ENCODE results near the gene LHPP. TPM values are rescaled to one million over a fixed set of nuclear protein-coding genes. Genes with fewer than 3 reads are reported as not detected.

Gene LHPP
- total and polyA plus RNA-seq, 10 of the 15 experiments (the other 5 are each of a cell fraction or from before 2014, with no cell fraction given), result 0.79 to 9.8 (median 6.7) TPM

GRCh38 chr10:124551097-124551496 is 89.5 kb downstream of the LHPP start (continued):
- TF ChIP-seq PML (IDR thresholded peaks at IDR 0.05; ENCODE audit: low read length) (no peak), CHD1 (IDR thresholded peaks at IDR 0.05; ENCODE audit: low read depth, low read length) (no peak), ZBED1 (IDR thresholded peaks at IDR 0.05; ENCODE audit: borderline replicate concordance) (no peak), BMI1 (IDR thresholded peaks at IDR 0.05; ENCODE audit: borderline replicate concordance) (no peak), SUZ12 (IDR thresholded peaks at IDR 0.05; ENCODE audit: unreplicated experiment) (no peak)
- TF ChIP-seq, protein P1, sequence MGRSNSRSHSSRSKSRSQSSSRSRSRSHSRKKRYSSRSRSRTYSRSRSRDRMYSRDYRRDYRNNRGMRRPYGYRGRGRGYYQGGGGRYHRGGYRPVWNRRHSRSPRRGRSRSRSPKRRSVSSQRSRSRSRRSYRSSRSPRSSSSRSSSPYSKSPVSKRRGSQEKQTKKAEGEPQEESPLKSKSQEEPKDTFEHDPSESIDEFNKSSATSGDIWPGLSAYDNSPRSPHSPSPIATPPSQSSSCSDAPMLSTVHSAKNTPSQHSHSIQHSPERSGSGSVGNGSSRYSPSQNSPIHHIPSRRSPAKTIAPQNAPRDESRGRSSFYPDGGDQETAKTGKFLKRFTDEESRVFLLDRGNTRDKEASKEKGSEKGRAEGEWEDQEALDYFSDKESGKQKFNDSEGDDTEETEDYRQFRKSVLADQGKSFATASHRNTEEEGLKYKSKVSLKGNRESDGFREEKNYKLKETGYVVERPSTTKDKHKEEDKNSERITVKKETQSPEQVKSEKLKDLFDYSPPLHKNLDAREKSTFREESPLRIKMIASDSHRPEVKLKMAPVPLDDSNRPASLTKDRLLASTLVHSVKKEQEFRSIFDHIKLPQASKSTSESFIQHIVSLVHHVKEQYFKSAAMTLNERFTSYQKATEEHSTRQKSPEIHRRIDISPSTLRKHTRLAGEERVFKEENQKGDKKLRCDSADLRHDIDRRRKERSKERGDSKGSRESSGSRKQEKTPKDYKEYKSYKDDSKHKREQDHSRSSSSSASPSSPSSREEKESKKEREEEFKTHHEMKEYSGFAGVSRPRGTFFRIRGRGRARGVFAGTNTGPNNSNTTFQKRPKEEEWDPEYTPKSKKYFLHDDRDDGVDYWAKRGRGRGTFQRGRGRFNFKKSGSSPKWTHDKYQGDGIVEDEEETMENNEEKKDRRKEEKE (IDR thresholded peaks at IDR 0.05), result no peak

- H3K27me3 ChIP-seq (replicated peaks in 1 of 2; ENCODE audit: control insufficient read depth in 2 of 2, insufficient read depth in 2 of 2, low read length in 1 of 2), result no peaks in the 10 kb centered on the region
- intact Hi-C loops (cut with micrococcal nuclease; ENCODE audit: unreplicated experiment), result no loop called here
- H3K79me2 ChIP-seq (ENCODE audit: control insufficient read depth, insufficient read depth, low read length), result no peaks in the 10 kb centered on the region
- ATAC-seq (no peak), DNase-seq (ENCODE audit: low read depth, low spot score) (no peak), FAIRE-seq (no peak)
- no peak overlapping the region for H3K27ac ChIP-seq (ENCODE audit: control insufficient read depth, insufficient read depth)
- H3K36me3 ChIP-seq (ENCODE audit: control insufficient read depth in 2 of 2, insufficient read depth in 2 of 2, low read length in 1 of 2), result no peaks in the 10 kb centered on the region
- in situ Hi-C loops (cut with MboI), result no loop called here
- no peaks in the 10 kb centered on the region for H4K20me1 ChIP-seq (ENCODE audit: control insufficient read depth, insufficient read depth)
- BruUV-seq (replicated peaks), result no TSS peak
- RAD21 ChIA-PET (ENCODE audit: unreplicated experiment), result interaction anchor here (1.4 to 1.5 kb wide), 2 partner anchors 172 to 190 kb away, joined by 3 to 6 read pairs; no protein-coding TSS in a partner anchor
- no peak overlapping the region for H3K9ac ChIP-seq (ENCODE audit: control insufficient read depth, insufficient read depth, low read length)
- peaks cover 3% of the 10 kb centered on the region for H3K4me1 ChIP-seq (ENCODE audit: control insufficient read depth, insufficient read depth, low read length)
- H3K4me2 ChIP-seq (ENCODE audit: control insufficient read depth, insufficient read depth), result no peak overlapping the region
- 56% methylated on average over 11 of the region's 11 CpGs for WGBS (ENCODE audit: insufficient coverage, insufficient replicate concordance, low lambda C conversion rate, missing lambda C conversion rate)
- H2AFZ ChIP-seq (ENCODE audit: control insufficient read depth, low read depth, low read length), result no peak overlapping the region
- H3K4me3 ChIP-seq, result no peak overlapping the region
- POLR2A ChIA-PET, result no interaction called here
- H3K9me3 ChIP-seq (replicated peaks; ENCODE audit: control insufficient read depth, insufficient read depth, low read length), result no peaks in the 10 kb centered on the region
- SMC1A ChIA-PET (ENCODE audit: uncharacterized antibody, unreplicated experiment), result no interaction called here
- CTCF ChIA-PET, result no interaction called here
- TF ChIP-seq, protein P1 (IDR thresholded peaks at IDR 0.05), result no peak
- TF ChIP-seq SMC3 (IDR thresholded peaks at IDR 0.05; ENCODE audit: borderline replicate concordance, low read length) (no peak), ZNF24 (IDR thresholded peaks at IDR 0.05) (no peak), ZNF384 (IDR thresholded peaks at IDR 0.05; ENCODE audit: borderline replicate concordance, low read depth, low read length) (no peak), RCOR1 (conservative IDR thresholded peaks at IDR 0.05; ENCODE audit: low read depth, low read length) (no peak), SMAD1 (IDR thresholded peaks at IDR 0.05; ENCODE audit: low read depth, partially characterized antibody) (no peak), REST (IDR thresholded peaks at IDR 0.05; ENCODE audit: low read depth, low read length) (no peak), KLF5 (IDR thresholded peaks at IDR 0.05; ENCODE audit: partially characterized antibody) (no peak)
Observed at GRCh38 chr10:124551755-124552154, 90.1 kb downstream of the LHPP start.
